Epithelial cell of esophagus (primary cell): ENCODE measurements around the gene KCNQ2.

Experiments
- DNase-seq: peaks from one replicate; pipeline ENCODE4 v3.0.0; 2010; ENCODE audit warnings: low read depth
- H3K4me3 ChIP-seq: 2 replicates; pipeline ENCODE4 v1.5.1; 2011; ENCODE audit warnings: mild to moderate bottlenecking, low read length, control low read depth
- CTCF ChIP-seq: IDR thresholded peaks from 2 replicates; pipeline ENCODE4 v1.5.1; 2011; ENCODE audit warnings: low read depth, mild to moderate bottlenecking, low read length, control low read depth, inconsistent platforms; ENCODE audit not compliant: insufficient read depth; ENCODE audit errors: missing control alignments

KCNQ2 gene

GRCh38 chr20:63411151-63411897, 61.1 kb downstream of the KCNQ2 start:
- no peak for DNase-seq
- no peak overlapping the region for H3K4me3 ChIP-seq
- no peak for TF ChIP-seq CTCF

GRCh38 chr20:63409834-63410435, 62.5 kb downstream of the KCNQ2 start:
- H3K4me3 ChIP-seq, result no peak overlapping the region
- no peak for TF ChIP-seq CTCF
- no peak for DNase-seq

- DNase-seq, result no peak
- H3K4me3 ChIP-seq, result no peak overlapping the region
- TF ChIP-seq CTCF, result no peak
Observed at GRCh38 chr20:63409066-63409833, 63.2 kb downstream of the KCNQ2 start.

- TF ChIP-seq CTCF, result no peak
- H3K4me3 ChIP-seq, result no peak overlapping the region
- DNase-seq, result no peak
Observed at GRCh38 chr20:63408684-63409046, 63.8 kb downstream of the KCNQ2 start.

- no peak for TF ChIP-seq CTCF
- no peak for DNase-seq
- H3K4me3 ChIP-seq, result no peak overlapping the region
Observed at GRCh38 chr20:63407928-63408683, 64.3 kb downstream of the KCNQ2 start.

- TF ChIP-seq CTCF, result no peak
- no peak for DNase-seq
- no peak overlapping the region for H3K4me3 ChIP-seq
Observed at GRCh38 chr20:63406617-63407245, 65.7 kb downstream of the KCNQ2 start.
